Astrocyte (in vitro differentiated cells and primary cell): Measurements from ENCODE around the gene PFDN1.

Experiments used
- CTCF ChIP-seq: IDR thresholded peaks from 2 replicates; pipeline ENCODE4 v1.5.1; 2011; ENCODE audit warnings: low read depth, mild to moderate bottlenecking, inconsistent platforms, low read length, moderate library complexity; ENCODE audit not compliant: insufficient read depth
- EZH2 ChIP-seq: IDR thresholded peaks from 2 replicates; pipeline ENCODE4 v1.6.1; 2012; ENCODE audit warnings: mild to moderate bottlenecking, low read length, inconsistent platforms; ENCODE audit not compliant: insufficient read depth

GRCh38 chr5:140296289-140296688 is 6.6 kb downstream of the PFDN1 start:
- no peak for TF ChIP-seq CTCF
- TF ChIP-seq EZH2: no peak
